ENCODE data around the gene FOSL1. TPM values are rescaled to one million over a fixed set of nuclear protein-coding genes. Genes with fewer than 3 reads are reported as not detected.

The FOSL1 gene
- total and polyA plus RNA-seq, 2 of the 13 experiments (the other 11 are each of a cell fraction or from before 2014, with no cell fraction given), result 4.0 to 4.1 TPM

- Histone ChIP-seq H2AFZ (ENCODE audit: low read length) (no peak overlapping the region), H3K79me2 (ENCODE audit: insufficient read depth, low read length) (peaks cover 32% of the 10 kb centered on the region), H3K36me3 (replicated peaks in 1 of 2; ENCODE audit: control insufficient read depth in 1 of 2, insufficient read depth in 2 of 2, low read length in 2 of 2) (peaks cover 8 to 16% of the 10 kb centered on the region in 2 experiments; a peak in 4 of 5 replicates), H3K4me2 (ENCODE audit: low read depth, low read length) (peak overlapping the region; percentile 93), H3K4me3 (replicated peaks in 1 of 3; ENCODE audit: insufficient read depth in 1 of 3, low read depth in 2 of 3, low read length in 3 of 3) (peak overlapping the region; percentile 84 to 89 (median 89)), H3K4me1 (ENCODE audit: insufficient read depth, low read length) (peaks cover 54% of the 10 kb centered on the region), H3K27me3 (ENCODE audit: control insufficient read depth in 1 of 2, insufficient read depth in 2 of 2, low read length in 2 of 2) (no peaks in the 10 kb centered on the region; a peak in 1 of 5 replicates), H3K27ac (ENCODE audit: extremely low read length, insufficient read depth, low read length) (peak overlapping the region; percentile 66), H3K9ac (ENCODE audit: insufficient read depth, low read depth, low read length) (peak overlapping the region; percentile 88), H3K9me3 (ENCODE audit: low read length) (no peaks in the 10 kb centered on the region), H4K20me1 (ENCODE audit: insufficient read depth, low read length) (no peaks in the 10 kb centered on the region)
- CTCF ChIA-PET (ENCODE audit: low intra/inter-chr PET ratio, low total read pairs), result interaction anchor here (1.2 kb wide), 1 partner anchor 11 kb away, joined by 3 read pairs; the partner anchor contains the start of gene FIBP
- 8% methylated on average over 12 of the region's 28 CpGs for WGBS (ENCODE audit: low lambda C conversion rate)
- POLR2A ChIA-PET, result interaction anchor here (0.8 to 6.2 kb wide), 6 partner anchors 8 to 186 kb away, joined by 4 to 95 read pairs (median 8); partner anchors contain the start of genes CCDC85B, FIBP and KAT5
- intact Hi-C loops (cut with micrococcal nuclease; ENCODE audit: unreplicated experiment), result no loop called here
- no peak for FAIRE-seq
- no peak for DNase-seq (ENCODE audit: low spot score)
- in situ Hi-C loops (cut with HindIII; ENCODE audit: extremely low pct_ligation_motif_present, low pct_unique_long_range_greater_than_20kb), result no loop called here
- TSS peak; percentile 54 for BruUV-seq (replicated peaks)
- no peak for ATAC-seq
- no peak for TF ChIP-seq ZNF605 (CRISPR knock-in tag; IDR thresholded peaks at IDR 0.05)
- no peak for TF ChIP-seq MBNL3 (CRISPR knock-in tag; conservative IDR thresholded peaks at IDR 0.05)
- TF ChIP-seq HNRNPK (IDR thresholded peaks at IDR 0.05; ENCODE audit: low read depth, low read length, poor library complexity, severe bottlenecking), result peak; percentile 45
- no peak for TF ChIP-seq ZIK1 (CRISPR knock-in tag; IDR thresholded peaks at IDR 0.05; ENCODE audit: borderline replicate concordance, low read depth)
- TF ChIP-seq FOXC1 (CRISPR knock-in tag; IDR thresholded peaks at IDR 0.05; ENCODE audit: borderline replicate concordance), result no peak
- no peak for TF ChIP-seq ATF5 (CRISPR knock-in tag; IDR thresholded peaks at IDR 0.05; ENCODE audit: low read depth)
- no peak for TF ChIP-seq NAIF1 (CRISPR knock-in tag; IDR thresholded peaks at IDR 0.05; ENCODE audit: borderline replicate concordance)
- no peak for TF ChIP-seq MEIS2 (CRISPR knock-in tag; IDR thresholded peaks at IDR 0.05)
- TF ChIP-seq KDM5B (CRISPR knock-in tag; IDR thresholded peaks at IDR 0.05; ENCODE audit: borderline replicate concordance), result no peak
- no peak for TF ChIP-seq ARID2 (CRISPR knock-in tag; IDR thresholded peaks at IDR 0.05; ENCODE audit: borderline replicate concordance)
- TF ChIP-seq ZNF816 (CRISPR knock-in tag; IDR thresholded peaks at IDR 0.05; ENCODE audit: borderline replicate concordance), result peak; percentile 74; the same call in 1 of the 2 replicates
- TF ChIP-seq ZNF766 (CRISPR knock-in tag; IDR thresholded peaks at IDR 0.05; ENCODE audit: borderline replicate concordance), result 0 out of 2 replicates have a peak, but pooled peaks have one; percentile 38
- TF ChIP-seq PHF21A (CRISPR knock-in tag; IDR thresholded peaks at IDR 0.05), result peak; percentile 12; the same call in 1 of the 2 replicates
- TF ChIP-seq ZNF761 (CRISPR knock-in tag; conservative IDR thresholded peaks at IDR 0.05), result 0 out of 2 replicates have a peak, but pooled peaks have one; percentile 29
- no peak for TF ChIP-seq ETV5 (CRISPR knock-in tag; IDR thresholded peaks at IDR 0.05; ENCODE audit: borderline replicate concordance)
- TF ChIP-seq, protein P1, sequence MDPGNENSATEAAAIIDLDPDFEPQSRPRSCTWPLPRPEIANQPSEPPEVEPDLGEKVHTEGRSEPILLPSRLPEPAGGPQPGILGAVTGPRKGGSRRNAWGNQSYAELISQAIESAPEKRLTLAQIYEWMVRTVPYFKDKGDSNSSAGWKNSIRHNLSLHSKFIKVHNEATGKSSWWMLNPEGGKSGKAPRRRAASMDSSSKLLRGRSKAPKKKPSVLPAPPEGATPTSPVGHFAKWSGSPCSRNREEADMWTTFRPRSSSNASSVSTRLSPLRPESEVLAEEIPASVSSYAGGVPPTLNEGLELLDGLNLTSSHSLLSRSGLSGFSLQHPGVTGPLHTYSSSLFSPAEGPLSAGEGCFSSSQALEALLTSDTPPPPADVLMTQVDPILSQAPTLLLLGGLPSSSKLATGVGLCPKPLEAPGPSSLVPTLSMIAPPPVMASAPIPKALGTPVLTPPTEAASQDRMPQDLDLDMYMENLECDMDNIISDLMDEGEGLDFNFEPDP (CRISPR knock-in tag; conservative IDR thresholded peaks at IDR 0.05), result no peak
- TF ChIP-seq HOXA3 (CRISPR knock-in tag; IDR thresholded peaks at IDR 0.05), result no peak
- TF ChIP-seq ZNF552 (CRISPR knock-in tag; IDR thresholded peaks at IDR 0.05; ENCODE audit: borderline replicate concordance), result no peak
- TF ChIP-seq MTA1 (CRISPR knock-in tag; IDR thresholded peaks at IDR 0.05; ENCODE audit: borderline replicate concordance), result no peak
- no peak for TF ChIP-seq ZNF260 (CRISPR knock-in tag; IDR thresholded peaks at IDR 0.05; ENCODE audit: borderline replicate concordance, low read depth)
- no peak for TF ChIP-seq DNMT3B (CRISPR knock-in tag; conservative IDR thresholded peaks at IDR 0.05)
- no peak for TF ChIP-seq ISX (CRISPR knock-in tag; conservative IDR thresholded peaks at IDR 0.05)
- TF ChIP-seq ATM (IDR thresholded peaks at IDR 0.05; ENCODE audit: borderline replicate concordance), result no peak
- 0 out of 2 replicates have a peak, but pooled peaks have one; percentile 25 for TF ChIP-seq CEBPG (CRISPR knock-in tag; IDR thresholded peaks at IDR 0.05)
These were observed 1.4 kb downstream of the FOSL1 start for GRCh38 chr11:65898656-65899355.
